ENCODE measurements around the gene ZNF565. TPM values are rescaled to one million over a fixed set of nuclear protein-coding genes. Genes with fewer than 3 reads are reported as not detected.

Gene ZNF565
- total and polyA plus RNA-seq, 8 donors, result 2.1 to 3.5 (median 2.6) TPM

DNA sequence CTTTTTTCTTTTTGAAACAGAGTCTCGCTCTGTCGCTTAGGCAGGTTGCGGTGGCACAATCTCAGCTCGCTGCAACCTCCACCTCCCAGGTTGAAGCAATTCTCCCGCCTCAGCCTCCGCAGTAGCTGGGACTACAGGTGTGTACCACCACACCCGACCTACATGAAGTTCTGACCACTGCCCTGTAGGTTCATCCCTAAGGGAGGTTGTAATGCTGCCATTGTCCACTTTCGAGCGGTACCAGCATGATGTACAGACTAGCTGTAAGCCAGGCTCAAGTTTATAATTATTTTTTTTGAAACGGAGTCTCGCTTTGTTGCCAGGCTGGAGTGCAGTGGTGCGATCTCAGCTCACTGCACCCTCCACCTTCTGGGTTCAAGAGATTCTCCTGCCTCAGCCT is 50.7 kb downstream of the ZNF565 start:
- Histone ChIP-seq H3K4me1 (no peaks in the 10 kb centered on the region), H3K36me3 (no peaks in the 10 kb centered on the region), H3K9me3 (no peaks in the 10 kb centered on the region), H3K4me3 (no peak overlapping the region), H3K27me3 (no peaks in the 10 kb centered on the region), H3K27ac (no peak overlapping the region)
- no peak for DNase-seq
- WGBS, 2 donors, result 94% methylated on average over 12 of the region's 12 CpGs
- no peak for FAIRE-seq
- intact Hi-C loops (cut with DNase I), result no loop called here
- TF ChIP-seq, protein P1, sequence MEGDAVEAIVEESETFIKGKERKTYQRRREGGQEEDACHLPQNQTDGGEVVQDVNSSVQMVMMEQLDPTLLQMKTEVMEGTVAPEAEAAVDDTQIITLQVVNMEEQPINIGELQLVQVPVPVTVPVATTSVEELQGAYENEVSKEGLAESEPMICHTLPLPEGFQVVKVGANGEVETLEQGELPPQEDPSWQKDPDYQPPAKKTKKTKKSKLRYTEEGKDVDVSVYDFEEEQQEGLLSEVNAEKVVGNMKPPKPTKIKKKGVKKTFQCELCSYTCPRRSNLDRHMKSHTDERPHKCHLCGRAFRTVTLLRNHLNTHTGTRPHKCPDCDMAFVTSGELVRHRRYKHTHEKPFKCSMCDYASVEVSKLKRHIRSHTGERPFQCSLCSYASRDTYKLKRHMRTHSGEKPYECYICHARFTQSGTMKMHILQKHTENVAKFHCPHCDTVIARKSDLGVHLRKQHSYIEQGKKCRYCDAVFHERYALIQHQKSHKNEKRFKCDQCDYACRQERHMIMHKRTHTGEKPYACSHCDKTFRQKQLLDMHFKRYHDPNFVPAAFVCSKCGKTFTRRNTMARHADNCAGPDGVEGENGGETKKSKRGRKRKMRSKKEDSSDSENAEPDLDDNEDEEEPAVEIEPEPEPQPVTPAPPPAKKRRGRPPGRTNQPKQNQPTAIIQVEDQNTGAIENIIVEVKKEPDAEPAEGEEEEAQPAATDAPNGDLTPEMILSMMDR (IDR thresholded peaks at IDR 0.05), result no peak
- no peak for ATAC-seq

DNA sequence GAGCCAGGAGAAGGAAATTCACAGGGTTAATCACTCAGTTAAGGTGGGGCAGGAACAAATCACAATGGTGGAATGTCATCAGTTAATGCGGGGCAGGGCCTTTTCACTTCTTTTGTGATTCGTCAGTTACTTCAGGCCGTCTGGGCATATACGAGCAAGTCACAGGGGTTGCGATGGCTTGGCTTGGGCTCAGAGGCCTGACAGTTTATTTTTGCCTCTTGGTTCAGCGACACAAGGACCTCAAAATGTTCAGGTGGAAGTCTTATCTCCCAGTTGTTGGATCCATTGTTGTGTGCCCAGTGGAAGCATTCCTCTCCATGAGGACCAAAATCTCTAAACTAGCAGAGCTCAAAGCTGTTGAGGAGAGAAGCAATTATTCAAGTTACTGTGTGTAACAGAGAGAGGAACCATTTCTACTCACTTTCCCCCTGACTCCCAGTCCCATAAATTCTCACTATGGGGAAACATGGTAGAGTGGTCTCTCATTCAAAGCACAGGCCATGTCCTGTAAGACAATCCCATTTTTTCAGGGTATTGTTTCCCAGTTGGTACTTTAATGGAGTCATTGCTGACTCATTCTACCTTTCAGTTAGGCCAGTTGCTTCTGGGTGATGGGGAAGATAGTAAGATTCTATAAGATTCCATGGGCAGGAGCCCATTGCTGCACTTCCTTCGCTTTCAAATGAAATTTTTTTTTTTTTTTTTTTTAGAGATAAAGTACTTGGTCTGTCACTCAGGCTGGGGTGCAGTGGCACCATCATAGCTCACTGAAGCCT is 53.5 kb downstream of the ZNF565 start:
- DNase-seq (no peak), FAIRE-seq (no peak), ATAC-seq (no peak)
- no peaks in the 10 kb centered on the region for H3K4me1 ChIP-seq
- H3K27me3 ChIP-seq, result no peaks in the 10 kb centered on the region
- no peaks in the 10 kb centered on the region for H3K36me3 ChIP-seq
- intact Hi-C loops (cut with DNase I), result no loop called here
- WGBS, 2 donors, result 90% methylated on average over 7 of the region's 7 CpGs
- TF ChIP-seq, protein P1 (IDR thresholded peaks at IDR 0.05), result no peak
- H3K4me3 ChIP-seq, result no peak overlapping the region
- H3K27ac ChIP-seq, result no peak overlapping the region
- no peaks in the 10 kb centered on the region for H3K9me3 ChIP-seq

DNA sequence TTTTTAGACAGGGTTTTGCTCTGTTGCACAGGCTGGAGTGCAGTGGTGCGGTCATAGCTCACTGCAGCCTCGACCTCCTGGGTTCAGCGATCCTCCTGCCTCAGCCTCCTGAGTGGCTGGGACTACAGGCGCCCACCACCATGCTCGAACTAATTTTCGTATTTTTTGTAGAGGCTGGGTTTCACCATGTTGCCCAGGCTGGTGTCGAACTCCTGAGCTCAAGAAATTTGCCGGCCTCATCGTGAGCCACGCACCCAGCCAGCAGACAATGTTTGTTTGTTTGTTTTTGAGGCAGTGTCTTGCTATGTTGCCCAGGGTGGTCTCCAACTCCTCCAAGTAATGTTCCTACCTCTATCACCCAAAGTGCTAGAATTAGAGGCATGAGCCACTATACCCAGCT is 61.3 kb downstream of the ZNF565 start:
- H3K9me3 ChIP-seq, result no peaks in the 10 kb centered on the region
- peaks cover 0 to 14% (median 3%) of the 10 kb centered on the region in 3 donors for H3K36me3 ChIP-seq
- TF ChIP-seq, protein P1 (IDR thresholded peaks at IDR 0.05), result no peak
- DNase-seq, result no peak
- peak overlapping the region in 2 of 4 donors; percentile 71 to 73 for H3K27ac ChIP-seq
- ATAC-seq, result no peak
- WGBS, 2 donors, result 93 to 97% methylated on average over 10 of the region's 10 CpGs
- no peaks in the 10 kb centered on the region for H3K4me1 ChIP-seq
- no peak for FAIRE-seq
- intact Hi-C loops (cut with DNase I), result no loop called here
- H3K27me3 ChIP-seq, result no peaks in the 10 kb centered on the region
- peak overlapping the region in 2 of 4 donors; percentile 27 to 40 for H3K4me3 ChIP-seq

DNA sequence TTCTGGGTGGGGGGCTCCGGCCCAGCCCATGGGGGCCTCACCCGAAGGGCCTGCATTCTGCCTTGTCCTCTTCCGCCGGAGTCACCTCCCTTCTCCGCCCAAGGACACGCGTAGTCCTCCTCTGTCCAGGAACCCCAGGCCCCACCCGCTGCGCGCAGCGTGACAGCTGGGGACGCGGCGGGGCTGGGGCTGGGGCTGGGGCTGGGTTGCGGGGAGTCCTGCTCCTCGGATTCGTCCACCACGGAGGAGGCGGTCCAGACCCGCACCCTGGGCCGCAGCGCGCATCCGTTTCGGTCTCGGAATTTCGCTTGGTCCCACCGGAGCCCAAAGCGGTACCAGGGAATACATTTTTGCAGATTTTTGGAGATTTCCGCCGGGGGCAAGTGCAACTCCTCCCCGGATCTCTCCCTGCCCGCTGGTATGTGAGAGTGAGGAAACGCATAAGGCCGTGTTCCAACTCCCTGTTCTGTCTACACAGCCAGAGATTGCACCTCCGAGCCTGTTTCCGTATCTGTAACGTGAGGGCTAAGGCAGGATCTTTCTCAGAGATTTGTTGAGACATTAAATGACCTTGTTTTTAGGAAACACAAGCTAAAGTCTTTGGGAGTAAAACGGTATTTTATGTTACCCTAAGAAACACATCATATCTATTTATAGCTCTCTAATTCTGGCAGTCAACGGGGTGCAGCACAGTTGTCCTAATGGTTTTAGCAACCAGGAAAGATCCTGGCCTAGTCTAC is 61.9 kb downstream of the ZNF565 start, which contains the start of gene COX7A1:
COX7A1 (minus strand) TSS at position 96 of the 740 bp plus-strand sequence; CDS start at position 56, 40 bp downstream.
- intact Hi-C loops (cut with DNase I), result no loop called here
- TF ChIP-seq, protein P1 (IDR thresholded peaks at IDR 0.05), result no peak
- H3K4me3 ChIP-seq, result peak within 1 kb of the TSS; percentile 14 to 40 (median 28)
- no peaks in the 10 kb centered on the region for H3K4me1 ChIP-seq
- H3K36me3 ChIP-seq, result peaks cover 0 to 15% (median 3%) of the 10 kb centered on the region in 3 donors
- FAIRE-seq (no peak), DNase-seq (peak in 4 of 6 donors; percentile 29 to 66 (median 46)), ATAC-seq (peak; percentile 23 to 85 (median 78))
- no peaks in the 10 kb centered on the region for H3K9me3 ChIP-seq
- H3K27me3 ChIP-seq, result no peaks in the 10 kb centered on the region
- WGBS, 2 donors, result 38 to 78% methylated on average over 40 of the region's 40 CpGs
- peak within 1 kb of the TSS; percentile 45 to 73 (median 60) for H3K27ac ChIP-seq

Data from pancreas (tissue), 10 donors.